GM18909 (cell line): Measurements from ENCODE around the gene RNF182.

Experiments
- ATAC-seq: cut with Tn5 transposase; IDR thresholded peaks from one replicate; pipeline ENCODE4 v1.9.1; 2021; ENCODE audit warnings: mild to moderate bottlenecking; ENCODE audit not compliant: unreplicated experiment, poor library complexity

The RNF182 gene

GRCh38 chr6:14026831-14027539 lies 102.2 kb downstream of the RNF182 start:
- no peak for ATAC-seq

GRCh38 chr6:14028631-14029030 lies 103.9 kb downstream of the RNF182 start:
- no peak for ATAC-seq

- ATAC-seq: no peak
Observed at GRCh38 chr6:14029605-14030004, 104.9 kb downstream of the RNF182 start.
